ENCODE data around the gene U2AF1L4.
"Not testable (repeated sequence)": the region's sequence is repeated elsewhere in the genome, so short reads cannot be mapped to it uniquely, and the experiment has no call there.

Gene U2AF1L4

DNA sequence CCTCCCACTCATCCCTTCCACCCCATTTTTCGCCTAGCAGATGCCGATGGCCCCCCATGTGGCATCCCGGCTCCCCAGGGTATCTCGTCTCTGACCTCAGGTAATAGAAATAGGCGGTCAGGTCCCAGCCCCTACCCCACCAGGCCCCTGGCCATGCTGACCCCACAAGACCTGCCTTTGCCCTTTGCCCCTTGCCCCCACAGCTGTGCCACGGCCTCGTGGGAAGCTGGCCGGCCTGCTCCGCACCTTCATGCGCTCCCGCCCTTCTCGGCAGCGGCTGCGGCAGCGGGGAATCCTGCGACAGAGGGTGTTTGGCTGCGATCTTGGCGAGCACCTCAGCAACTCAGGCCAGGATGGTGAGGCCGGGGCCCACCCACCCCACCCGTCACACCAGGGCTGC lies 35.5 kb upstream of the U2AF1L4 start:
- DNase-seq (ENCODE audit: low read depth): no peak

GRCh38 chr19:35780058-35780457 lies 34.8 kb upstream of the U2AF1L4 start:
- no peak for DNase-seq (ENCODE audit: low read depth)

GRCh38 chr19:35779033-35779432 lies 33.8 kb upstream of the U2AF1L4 start:
- DNase-seq (ENCODE audit: low read depth): no peak

- DNase-seq (ENCODE audit: low read depth): no peak
Observed at GRCh38 chr19:35777961-35778360, 32.7 kb upstream of the U2AF1L4 start.

GRCh38 chr19:35777086-35777841 lies 32.0 kb upstream of the U2AF1L4 start:
- DNase-seq (ENCODE audit: low read depth): no peak

DNA sequence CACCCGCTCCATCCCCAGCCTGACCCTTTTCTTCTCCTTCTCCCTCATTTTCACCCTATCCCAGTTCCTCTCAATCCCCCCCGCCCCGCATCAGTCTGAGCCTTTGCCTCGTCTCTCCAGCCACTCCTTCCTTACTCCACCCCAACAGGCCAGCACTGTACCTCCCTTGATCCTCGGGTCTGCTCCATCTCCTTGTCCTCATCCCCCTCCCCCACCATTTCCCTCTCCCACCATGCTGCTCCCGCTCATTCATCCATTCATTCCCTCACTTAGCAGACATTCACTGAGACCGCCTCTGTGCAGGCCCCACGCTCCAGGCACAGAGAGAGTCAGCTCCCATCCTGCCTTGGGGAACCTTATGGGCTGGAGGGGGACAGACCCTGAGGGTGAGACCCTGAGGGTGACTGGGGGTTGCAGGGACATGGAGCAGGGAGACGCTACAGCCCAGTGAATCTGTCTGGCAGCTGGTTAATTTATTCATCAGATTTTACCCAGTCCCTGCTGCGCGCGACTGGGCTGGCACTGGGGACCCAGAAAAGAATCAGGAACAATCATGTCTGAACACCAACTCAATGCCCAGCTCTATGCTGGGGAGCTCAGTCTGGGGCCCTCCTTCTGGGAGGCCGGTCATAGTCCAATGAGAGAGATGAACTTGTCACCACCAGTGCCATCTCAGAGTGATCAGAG lies 31.0 kb upstream of the U2AF1L4 start:
- DNase-seq (ENCODE audit: low read depth): no peak

DNA sequence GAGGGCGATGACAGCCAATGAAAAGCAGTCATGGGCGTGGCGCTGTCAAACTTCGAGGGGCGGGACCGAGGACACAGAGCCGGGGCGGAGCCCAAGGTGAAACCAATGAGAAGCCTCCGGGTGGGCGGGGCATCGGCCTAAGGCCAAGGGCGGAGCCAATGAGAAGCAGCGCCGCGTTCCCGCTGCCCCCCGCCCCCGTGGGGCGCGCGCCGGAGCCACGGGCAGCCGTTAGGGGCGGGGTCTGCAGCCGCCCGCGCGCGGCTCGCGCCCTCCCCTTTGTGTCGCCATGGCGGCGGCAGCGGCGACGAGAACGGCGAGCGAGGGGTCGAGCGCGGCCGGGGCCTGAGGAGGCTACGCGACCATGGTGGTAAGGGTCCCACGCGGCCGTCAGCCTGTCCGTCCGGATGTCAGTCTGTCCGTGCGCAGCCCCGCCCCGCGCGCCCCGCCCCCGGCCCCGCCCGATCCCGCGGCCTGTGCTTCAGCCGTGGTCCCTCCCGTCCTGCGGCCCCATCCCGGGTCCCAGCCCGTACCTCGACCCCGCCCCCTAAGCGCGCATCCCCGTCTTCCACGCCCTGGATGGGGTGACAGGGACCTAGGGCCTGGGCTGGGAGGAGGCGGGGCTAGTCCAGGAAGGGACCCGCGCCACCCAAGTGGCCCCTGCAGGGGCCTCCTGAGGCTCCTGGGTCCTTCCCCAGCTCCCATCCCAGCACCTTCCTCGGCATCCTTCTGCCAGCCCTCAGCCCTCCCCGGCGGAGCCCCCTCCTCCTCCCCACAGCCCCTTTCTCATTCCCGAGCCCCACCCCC lies 30.3 kb upstream of the U2AF1L4 start, which contains the start of gene ARHGAP33:
Gene ARHGAP33 (plus strand): TSS at position 267 of the 804 bp plus-strand sequence. CDS start 95 bp downstream, at position 362.
- DNase-seq (ENCODE audit: low read depth): peak; percentile 90

DNA sequence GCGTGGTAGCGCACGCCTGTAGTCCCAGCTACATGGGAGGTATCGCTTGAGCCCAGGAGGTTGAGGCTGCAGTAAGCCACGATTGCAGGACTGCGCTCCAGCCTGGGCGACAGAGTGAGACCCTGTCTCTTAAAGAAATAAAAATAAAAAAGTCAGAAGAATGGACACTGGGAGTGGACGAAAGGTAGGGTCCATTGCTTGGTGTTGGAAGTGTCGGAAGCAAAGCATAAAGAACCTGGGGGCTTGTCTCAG lies 29.8 kb upstream of the U2AF1L4 start:
- DNase-seq (ENCODE audit: low read depth): no peak

DNA sequence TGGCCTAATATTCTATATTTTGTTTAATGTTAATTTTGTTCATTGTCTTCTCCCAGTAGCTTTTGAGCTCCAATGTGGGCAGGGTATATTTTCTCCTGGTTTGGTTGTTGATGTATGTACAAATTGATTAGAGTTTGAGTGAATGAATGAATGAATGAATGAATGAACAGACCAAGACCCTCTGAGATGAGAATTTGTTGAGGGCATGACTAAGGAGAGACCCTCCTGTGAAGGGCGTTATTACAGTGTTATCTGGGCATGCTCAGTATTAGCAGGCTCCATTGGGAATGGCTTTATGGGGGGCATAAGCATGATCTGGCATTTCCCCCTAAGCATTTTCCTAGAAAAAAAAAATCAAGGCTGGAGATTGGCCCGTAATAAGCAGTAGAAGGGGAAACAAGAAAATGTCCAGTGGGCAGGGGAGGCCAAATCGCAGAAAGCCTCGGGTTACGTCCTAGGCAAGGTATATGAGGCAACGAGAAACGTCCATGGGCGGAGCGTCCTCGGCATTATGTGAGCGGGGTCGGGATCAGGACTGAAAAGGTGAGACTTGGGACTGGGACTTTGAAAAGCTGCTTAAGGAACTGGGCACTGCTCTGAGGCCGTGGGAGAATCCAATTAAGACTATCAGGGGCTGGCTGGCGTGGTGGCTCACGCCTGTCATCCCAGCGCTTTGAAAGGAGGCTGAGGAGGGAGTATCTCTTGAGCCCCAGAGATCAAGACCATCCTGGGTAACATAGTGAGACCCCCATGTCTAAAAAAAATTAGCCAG lies 29.2 kb upstream of the U2AF1L4 start:
- DNase-seq (ENCODE audit: low read depth): no peak

- DNase-seq (ENCODE audit: low read depth): no peak
Observed at GRCh38 chr19:35773020-35773806, 28.0 kb upstream of the U2AF1L4 start.

GRCh38 chr19:35772362-35772761 lies 27.1 kb upstream of the U2AF1L4 start:
- DNase-seq (ENCODE audit: low read depth): not testable (repeated sequence)

GRCh38 chr19:35768082-35768421 lies 22.8 kb upstream of the U2AF1L4 start:
- DNase-seq (ENCODE audit: low read depth): no peak

DNA sequence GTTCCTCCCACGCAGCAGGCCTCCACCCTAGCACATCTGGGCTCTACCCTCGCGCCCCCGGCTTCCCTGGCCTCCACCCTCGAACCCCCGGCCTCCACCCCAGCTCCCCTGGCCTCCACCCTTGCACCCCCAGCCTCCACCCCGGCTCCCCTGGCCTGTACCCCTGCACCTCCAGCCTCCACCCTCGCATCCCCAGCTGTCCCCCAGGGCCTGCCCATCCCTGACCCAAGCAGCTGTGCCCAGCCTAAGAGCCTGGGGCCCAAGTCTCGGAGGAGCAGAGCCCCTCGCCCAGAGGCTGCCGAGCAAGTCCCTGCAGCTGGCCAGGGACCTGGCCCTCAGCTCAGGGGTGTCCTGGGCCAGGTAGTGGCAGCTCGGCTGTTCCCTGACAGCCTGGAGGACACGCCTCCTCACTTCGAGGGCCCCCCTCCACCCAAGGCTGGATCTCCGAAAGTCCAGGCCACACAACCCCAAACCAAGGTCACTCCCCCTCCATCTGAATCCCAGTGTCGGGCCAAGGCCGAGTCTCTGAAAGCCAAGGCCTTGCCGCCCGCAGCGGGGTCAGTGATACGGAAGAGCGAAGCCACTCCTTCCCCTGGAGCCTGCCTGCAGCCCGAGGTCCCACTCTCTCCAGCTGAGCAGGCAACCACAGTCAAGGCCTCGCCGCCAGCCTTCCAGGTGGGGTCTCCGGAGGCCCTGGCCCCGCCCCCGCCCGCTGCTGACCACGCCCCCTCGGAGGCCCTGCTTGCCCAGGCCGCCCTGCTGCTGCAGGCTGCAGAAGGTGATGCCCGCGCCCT lies 22.3 kb upstream of the U2AF1L4 start:
- no peak for DNase-seq (ENCODE audit: low read depth)

- no peak for DNase-seq (ENCODE audit: low read depth)
Observed at GRCh38 chr19:35766571-35767104, 21.4 kb upstream of the U2AF1L4 start.

DNA sequence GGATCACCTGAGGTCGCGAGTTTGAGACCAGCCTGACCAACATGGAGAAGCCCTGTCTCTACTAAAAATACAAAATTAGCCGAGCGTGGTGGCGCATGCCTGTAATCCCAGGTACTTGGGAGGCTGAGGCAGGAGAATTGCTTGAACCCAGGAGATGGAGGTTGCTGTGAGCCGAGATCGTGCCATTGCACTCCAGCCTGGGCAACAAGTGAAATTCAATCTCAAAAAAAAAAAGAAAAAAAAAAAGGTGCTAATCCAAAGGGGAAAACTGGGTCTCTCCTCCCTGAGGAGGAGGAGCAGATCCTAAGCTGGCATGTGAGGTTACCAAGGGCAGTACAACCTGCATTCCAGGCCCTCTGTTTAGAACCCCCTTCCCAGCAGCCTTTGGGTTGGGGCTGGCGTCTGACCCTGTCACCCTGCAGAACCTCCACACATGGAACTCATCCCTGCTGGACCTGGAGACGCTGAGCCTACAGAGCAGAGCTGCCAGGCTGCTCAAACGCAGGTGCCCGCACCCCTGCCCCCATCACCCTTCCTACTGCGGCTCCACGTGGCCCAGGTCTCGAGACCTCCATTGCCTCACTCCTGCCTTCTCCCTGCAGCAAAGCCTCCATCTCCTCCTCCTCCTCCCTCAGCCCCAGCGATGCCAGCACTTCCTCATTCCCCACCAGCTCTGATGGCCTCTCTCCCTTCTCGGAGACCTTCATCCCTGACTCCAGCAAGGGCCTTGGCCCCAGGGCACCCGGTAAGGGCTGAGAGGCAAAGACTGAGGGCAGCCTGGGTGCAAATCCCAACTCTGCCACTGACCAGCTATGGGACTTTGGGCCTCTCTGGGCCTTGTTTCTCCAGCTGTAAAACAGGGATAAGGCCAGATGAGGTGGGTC lies 19.5 kb upstream of the U2AF1L4 start:
- no peak for DNase-seq (ENCODE audit: low read depth)

- DNase-seq (ENCODE audit: low read depth): no peak
Observed at GRCh38 chr19:35760711-35761349, 15.6 kb upstream of the U2AF1L4 start.

GRCh38 chr19:35759697-35760096 lies 14.5 kb upstream of the U2AF1L4 start:
- DNase-seq (ENCODE audit: low read depth): no peak

GRCh38 chr19:35757749-35758608 lies 12.8 kb upstream of the U2AF1L4 start, which contains the start of gene PROSER3:
PROSER3 (plus strand) TSS chr19:35758176; CDS start chr19:35758216, 40 bp downstream.
- peak; percentile 98 for DNase-seq (ENCODE audit: low read depth)

Data from CMK (cell line).